Muscle layer of colon (tissue), 2 donors: ENCODE data around the gene MACC1.
"Not testable (repeated sequence)": the region's sequence is repeated elsewhere in the genome, so short reads cannot be mapped to it uniquely, and the experiment has no call there.

Experiments
- H3K27ac ChIP-seq: one replicate; pipeline ENCODE4 v1.7.0; 2013; ENCODE audit warnings: low read depth, mild to moderate bottlenecking, low read length, moderate library complexity
- H3K27me3 ChIP-seq, 2 donors: one replicate each; pipeline ENCODE4 v1.7.0; 2013; ENCODE audit warnings: low read length in 2 of 2, mild to moderate bottlenecking in 2 of 2; ENCODE audit not compliant: insufficient read depth in 2 of 2, control insufficient read depth in 1 of 2
- H3K36me3 ChIP-seq: one replicate; pipeline ENCODE4 v1.7.0; 2013; ENCODE audit warnings: mild to moderate bottlenecking, low read length; ENCODE audit not compliant: insufficient read depth
- H3K4me1 ChIP-seq: one replicate; pipeline ENCODE4 v1.7.0; 2013; ENCODE audit warnings: mild to moderate bottlenecking, low read length; ENCODE audit not compliant: insufficient read depth
- H3K4me3 ChIP-seq, 2 donors: one replicate each; pipeline ENCODE4 v1.7.0; 2013; ENCODE audit warnings: low read length in 2 of 2, low read depth in 1 of 2, mild to moderate bottlenecking in 1 of 2, moderate library complexity in 1 of 2
- H3K9ac ChIP-seq: one replicate; pipeline ENCODE4 v1.7.0; 2013; ENCODE audit warnings: low read length
- H3K9me3 ChIP-seq: one replicate; pipeline ENCODE4 v1.7.0; 2013; ENCODE audit warnings: mild to moderate bottlenecking, low read length
- donor health status: abdominal sarcoma.
- donor health status: Adenocarcinoma of cecum.

The MACC1 gene

GRCh38 chr7:20216406-20217036 lies 663 bp downstream of the MACC1 start:
- Histone ChIP-seq H3K4me1 (peaks cover 8% of the 10 kb centered on the region), H3K36me3 (no peaks in the 10 kb centered on the region), H3K27me3 (no peaks in the 10 kb centered on the region), H3K9ac (no peak overlapping the region), H3K4me3 (no peak overlapping the region), H3K9me3 (no peaks in the 10 kb centered on the region), H3K27ac (no peak overlapping the region)

GRCh38 chr7:20214921-20215669 lies 2.1 kb downstream of the MACC1 start:
- Histone ChIP-seq H3K9ac (no peak overlapping the region), H3K4me1 (no peaks in the 10 kb centered on the region), H3K9me3 (no peaks in the 10 kb centered on the region), H3K4me3 (no peak overlapping the region), H3K27ac (no peak overlapping the region), H3K36me3 (no peaks in the 10 kb centered on the region), H3K27me3 (no peaks in the 10 kb centered on the region)

DNA sequence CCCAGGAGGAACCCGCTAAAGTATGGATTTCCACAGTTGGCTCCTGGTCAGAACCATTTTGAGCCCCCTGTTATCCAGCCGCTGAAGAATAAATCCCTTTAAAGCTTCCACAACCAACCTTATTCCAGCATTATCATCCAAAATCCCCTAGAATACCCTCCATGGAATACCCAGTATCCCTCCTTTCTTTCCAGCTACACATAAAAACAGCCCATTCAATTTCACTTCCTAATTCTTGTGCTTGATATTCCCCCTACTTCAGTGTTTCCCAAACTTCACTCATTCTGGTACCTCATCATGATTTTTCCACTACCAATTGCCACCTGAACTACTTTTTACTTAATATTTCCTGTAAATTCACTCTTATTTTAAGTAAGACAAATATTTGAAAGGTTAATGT lies 3.1 kb downstream of the MACC1 start:
- no peaks in the 10 kb centered on the region for H3K27me3 ChIP-seq
- H3K4me1 ChIP-seq: no peaks in the 10 kb centered on the region
- H3K4me3 ChIP-seq: no peak overlapping the region
- H3K9me3 ChIP-seq: no peaks in the 10 kb centered on the region
- H3K27ac ChIP-seq: no peak overlapping the region
- H3K9ac ChIP-seq: no peak overlapping the region
- no peaks in the 10 kb centered on the region for H3K36me3 ChIP-seq

GRCh38 chr7:20213378-20213777 lies 3.8 kb downstream of the MACC1 start:
- Histone ChIP-seq H3K4me3 (no peak overlapping the region), H3K36me3 (no peaks in the 10 kb centered on the region), H3K27me3 (no peaks in the 10 kb centered on the region), H3K9me3 (no peaks in the 10 kb centered on the region), H3K4me1 (no peaks in the 10 kb centered on the region), H3K9ac (no peak overlapping the region), H3K27ac (no peak overlapping the region)

GRCh38 chr7:20211376-20211775 lies 5.8 kb downstream of the MACC1 start:
- Histone ChIP-seq H3K4me1 (no peaks in the 10 kb centered on the region), H3K4me3 (no peak overlapping the region), H3K27me3 (no peaks in the 10 kb centered on the region)

DNA sequence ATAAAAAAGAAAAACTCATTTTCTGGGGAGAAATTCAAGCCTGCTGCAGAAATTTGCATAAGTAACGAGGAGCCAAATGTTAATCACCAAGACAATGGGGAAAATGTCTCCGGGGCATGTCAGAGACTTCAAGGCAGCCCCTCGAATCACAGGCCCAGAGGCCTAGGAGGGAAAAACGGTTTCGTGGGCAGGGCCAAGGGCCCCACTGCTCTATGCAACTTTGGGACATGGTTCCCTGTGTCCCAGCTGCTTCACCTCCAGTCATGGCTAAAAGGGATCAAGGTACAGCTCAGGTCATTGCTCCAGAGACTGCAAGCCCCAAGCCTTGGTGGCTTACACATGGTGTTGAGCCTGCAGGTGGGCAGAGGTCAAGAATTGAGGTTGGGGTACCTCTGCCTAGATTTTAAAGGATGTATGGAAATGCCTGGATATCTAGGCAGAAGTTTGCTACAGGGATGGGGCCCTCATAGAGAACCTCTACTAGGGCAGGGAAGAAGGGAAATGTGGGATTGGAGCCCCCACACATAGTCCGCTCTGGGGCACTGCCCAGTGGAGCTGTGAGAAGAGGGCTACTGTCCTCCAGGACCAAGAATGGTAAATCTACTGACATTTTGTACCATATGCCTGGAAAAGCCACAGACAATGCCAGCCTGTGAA lies 8.4 kb downstream of the MACC1 start:
- Histone ChIP-seq H3K9ac (no peak overlapping the region), H3K27ac (no peak overlapping the region), H3K9me3 (no peaks in the 10 kb centered on the region), H3K4me1 (no peaks in the 10 kb centered on the region), H3K36me3 (no peaks in the 10 kb centered on the region), H3K27me3 (no peaks in the 10 kb centered on the region), H3K4me3 (no peak overlapping the region)

More at GRCh38 chr7:20211376-20211775, 5.8 kb downstream of the MACC1 start:
- no peak overlapping the region for H3K27ac ChIP-seq
- H3K9ac ChIP-seq: no peak overlapping the region
- no peaks in the 10 kb centered on the region for H3K36me3 ChIP-seq
- H3K9me3 ChIP-seq: no peaks in the 10 kb centered on the region

DNA sequence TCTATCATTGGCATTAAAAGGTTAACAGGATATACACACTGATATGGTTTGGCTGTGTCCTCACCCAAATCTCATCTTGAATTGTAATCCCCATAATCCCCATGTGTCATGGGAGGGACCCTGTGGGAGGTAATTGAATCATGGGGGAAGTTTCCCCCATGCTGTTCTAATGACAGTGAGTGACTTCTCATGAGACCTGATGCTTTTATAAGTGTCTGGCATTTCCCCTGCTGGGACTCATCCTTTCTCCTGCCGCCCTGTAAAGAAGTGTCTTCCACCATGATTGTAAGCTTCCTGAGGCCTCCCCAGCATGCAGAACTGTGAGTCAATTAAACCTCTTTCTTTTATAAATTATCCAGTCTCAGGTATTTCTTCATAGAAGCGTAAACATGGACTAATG lies 9.4 kb downstream of the MACC1 start:
- not testable (repeated sequence) for H3K36me3 ChIP-seq

DNA sequence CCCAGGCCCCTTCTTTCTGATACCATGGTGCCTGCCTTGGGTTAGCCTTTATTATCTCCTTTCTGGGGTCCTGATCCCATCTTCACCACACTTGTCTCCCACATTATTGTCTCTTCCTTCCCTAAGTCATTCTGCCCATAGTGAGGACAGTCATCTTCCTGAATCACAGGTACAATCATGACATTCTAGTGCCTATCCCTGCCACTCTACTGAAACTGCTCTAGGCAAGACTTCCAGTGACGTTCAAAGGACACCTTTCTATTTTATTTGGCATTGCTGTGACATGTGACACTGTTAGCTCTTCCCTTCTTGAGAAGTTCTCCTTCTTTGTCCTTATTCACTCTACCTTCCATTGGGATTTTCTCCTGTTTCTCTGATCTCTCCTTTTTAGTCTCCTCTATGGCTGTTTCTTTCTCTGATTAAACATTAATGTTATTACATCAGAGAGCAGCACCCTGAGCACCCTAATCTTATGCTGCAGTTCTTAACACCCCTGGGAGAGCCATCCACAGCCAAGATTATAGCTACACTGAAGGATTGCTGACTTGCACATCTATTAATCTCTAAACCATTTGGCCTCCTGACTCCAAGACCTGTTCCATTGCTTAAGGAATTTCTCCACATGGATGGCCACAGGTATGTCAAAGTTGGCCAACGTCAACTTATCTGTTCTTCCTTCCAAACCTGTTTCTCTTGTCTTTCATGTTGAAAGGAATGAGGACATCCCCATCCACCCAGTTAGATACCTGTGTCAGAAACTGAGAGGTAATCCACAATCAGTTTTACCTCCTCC lies 10.9 kb downstream of the MACC1 start:
- H3K27ac ChIP-seq: no peak overlapping the region
- no peaks in the 10 kb centered on the region for H3K36me3 ChIP-seq
- H3K9me3 ChIP-seq: no peaks in the 10 kb centered on the region
- no peaks in the 10 kb centered on the region for H3K27me3 ChIP-seq
- no peak overlapping the region for H3K4me3 ChIP-seq
- no peaks in the 10 kb centered on the region for H3K4me1 ChIP-seq
- no peak overlapping the region for H3K9ac ChIP-seq

More for the DNA sequence above, 9.4 kb downstream of the MACC1 start:
- not testable (repeated sequence) for H3K9me3 ChIP-seq, H3K27ac ChIP-seq, H3K4me1 ChIP-seq, H3K4me3 ChIP-seq, H3K9ac ChIP-seq, H3K27me3 ChIP-seq

- Histone ChIP-seq H3K9ac (no peak overlapping the region), H3K36me3 (no peaks in the 10 kb centered on the region), H3K9me3 (no peaks in the 10 kb centered on the region), H3K4me3 (no peak overlapping the region), H3K27ac (no peak overlapping the region), H3K4me1 (no peaks in the 10 kb centered on the region), H3K27me3 (no peaks in the 10 kb centered on the region)
Observed at GRCh38 chr7:20203316-20203715, 13.9 kb downstream of the MACC1 start.

DNA sequence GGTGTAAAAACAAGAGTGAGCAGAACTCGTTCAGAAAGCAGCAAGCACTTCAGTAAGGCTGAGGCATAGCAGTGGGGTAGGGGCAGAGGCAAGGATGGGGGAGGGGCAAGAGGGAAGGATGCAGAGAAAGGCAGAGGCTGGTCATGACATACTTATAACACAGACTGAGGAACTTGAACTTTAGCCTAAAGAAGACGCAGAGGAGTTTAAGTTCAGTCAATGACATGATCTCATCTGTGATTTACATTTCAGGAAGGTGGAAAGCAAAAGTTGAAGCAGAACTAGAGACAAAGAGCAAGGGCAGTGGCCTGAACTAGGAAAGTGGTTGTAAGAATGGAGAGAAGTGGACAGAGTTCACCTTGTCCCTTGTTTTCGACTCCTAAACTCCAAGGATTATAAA lies 15.8 kb downstream of the MACC1 start:
- H3K9ac ChIP-seq: no peak overlapping the region
- no peak overlapping the region for H3K4me3 ChIP-seq
- H3K9me3 ChIP-seq: no peaks in the 10 kb centered on the region
- no peak overlapping the region for H3K27ac ChIP-seq
- H3K36me3 ChIP-seq: no peaks in the 10 kb centered on the region
- no peaks in the 10 kb centered on the region for H3K27me3 ChIP-seq
- no peaks in the 10 kb centered on the region for H3K4me1 ChIP-seq

DNA sequence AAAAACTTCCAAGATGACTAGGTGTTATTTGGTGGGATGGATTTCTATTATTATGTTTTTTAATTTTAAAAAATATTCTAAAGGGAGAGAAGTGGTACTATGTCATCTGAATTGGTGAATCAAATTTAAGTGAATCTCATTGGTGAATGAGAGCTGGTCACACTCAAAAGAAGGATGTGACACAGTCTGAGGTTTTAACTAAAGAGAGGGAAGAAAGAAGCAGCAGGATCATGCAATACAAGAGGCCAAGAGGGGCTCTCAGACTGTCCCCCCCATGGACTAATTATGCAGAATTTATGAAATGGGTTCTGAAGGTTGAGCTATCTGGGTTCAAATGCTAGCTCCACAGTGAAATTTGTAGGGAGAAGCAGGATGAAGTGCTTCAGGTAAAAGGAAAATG lies 16.2 kb downstream of the MACC1 start:
- no peak overlapping the region for H3K27ac ChIP-seq
- no peak overlapping the region for H3K9ac ChIP-seq
- no peaks in the 10 kb centered on the region for H3K27me3 ChIP-seq
- H3K4me1 ChIP-seq: no peaks in the 10 kb centered on the region
- H3K4me3 ChIP-seq: no peak overlapping the region
- H3K9me3 ChIP-seq: no peaks in the 10 kb centered on the region
- H3K36me3 ChIP-seq: no peaks in the 10 kb centered on the region
